ENCODE measurements around the gene CXorf58.
"Not testable (repeated sequence)": the region's sequence is repeated elsewhere in the genome, so short reads cannot be mapped to it uniquely, and the experiment has no call there.

The CXorf58 gene

DNA sequence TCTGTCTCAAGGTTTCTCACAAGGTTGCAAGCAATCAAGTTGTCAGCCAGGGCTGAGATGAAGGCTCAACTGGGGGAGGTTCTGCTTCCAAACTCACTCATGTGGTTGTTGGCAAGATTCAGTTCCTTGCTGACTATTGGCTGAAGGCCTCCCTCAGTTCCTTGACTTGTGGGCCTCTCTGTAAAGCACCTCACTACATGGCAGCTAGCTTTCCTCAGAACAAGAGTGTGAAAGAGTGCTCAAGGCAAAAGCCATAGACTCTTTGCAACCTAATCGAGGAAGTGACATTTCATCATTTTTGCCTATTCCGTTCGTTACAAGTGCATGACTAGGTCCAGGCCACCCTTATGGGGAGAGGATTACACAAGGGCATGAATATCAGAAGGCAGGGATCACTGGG lies 52.0 kb downstream of the CXorf58 start:
- peak overlapping the region; percentile 77 for H3K27ac Mint-ChIP-seq
- no peaks in the 10 kb centered on the region for H3K27me3 Mint-ChIP-seq
- no peaks in the 10 kb centered on the region for H3K9me3 Mint-ChIP-seq (ENCODE audit: low read depth)
- no peak overlapping the region for H3K4me3 Mint-ChIP-seq
- no peaks in the 10 kb centered on the region for H3K36me3 Mint-ChIP-seq
- H3K4me1 Mint-ChIP-seq (ENCODE audit: low read depth) = peaks cover 20% of the 10 kb centered on the region

DNA sequence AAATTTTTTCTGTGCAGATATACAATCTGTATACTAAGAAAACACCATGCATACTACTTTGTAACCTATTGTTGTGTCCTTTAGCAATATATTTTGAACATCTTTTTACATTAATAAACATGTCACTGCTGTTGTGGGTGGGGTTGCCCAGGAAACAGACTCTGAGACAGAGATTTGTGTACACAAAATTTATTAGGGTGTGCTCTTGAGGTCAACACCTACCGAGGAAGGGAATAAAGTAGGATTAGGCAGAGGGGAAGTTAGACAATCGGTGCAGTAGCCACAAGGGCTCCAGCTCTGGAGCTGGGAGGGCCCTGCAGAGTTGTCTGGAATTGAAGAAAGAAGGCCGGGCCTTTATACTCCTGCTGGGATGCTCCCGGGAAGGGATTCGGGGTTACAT lies 56.4 kb downstream of the CXorf58 start:
- Mint-ChIP-seq H3K27ac (no peak overlapping the region), H3K27me3 (no peaks in the 10 kb centered on the region), H3K4me1 (ENCODE audit: low read depth) (peaks cover 13% of the 10 kb centered on the region), H3K9me3 (ENCODE audit: low read depth) (no peaks in the 10 kb centered on the region), H3K4me3 (no peak overlapping the region), H3K36me3 (no peaks in the 10 kb centered on the region)

- not testable (repeated sequence) for H3K36me3 Mint-ChIP-seq; H3K4me3 Mint-ChIP-seq; H3K4me1 Mint-ChIP-seq (ENCODE audit: low read depth); H3K9me3 Mint-ChIP-seq (ENCODE audit: low read depth); H3K27ac Mint-ChIP-seq; H3K27me3 Mint-ChIP-seq
These were observed 57.8 kb downstream of the CXorf58 start for GRCh38 chrX:23965630-23966029.

DNA sequence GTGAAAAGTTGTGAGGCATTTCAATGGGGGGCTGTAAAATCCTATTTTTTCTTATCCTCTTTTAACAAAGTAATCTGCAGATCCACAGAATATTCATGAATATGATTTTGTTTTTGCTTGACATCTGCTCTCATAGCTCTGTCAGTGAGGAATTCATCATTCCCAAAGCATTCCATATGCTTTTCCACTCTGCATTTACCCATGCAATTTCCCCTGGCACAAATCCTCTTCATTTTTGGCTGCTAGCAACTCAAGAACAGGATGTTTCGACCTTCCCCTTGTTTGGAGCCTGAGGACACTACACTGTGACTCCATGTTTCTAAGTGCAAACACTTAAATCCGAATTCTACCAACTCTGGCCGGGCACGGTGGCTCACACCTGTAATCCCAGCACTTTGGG lies 70.7 kb downstream of the CXorf58 start:
- no peaks in the 10 kb centered on the region for H3K27me3 Mint-ChIP-seq
- H3K9me3 Mint-ChIP-seq (ENCODE audit: low read depth) = no peaks in the 10 kb centered on the region
- H3K27ac Mint-ChIP-seq = no peak overlapping the region
- H3K4me3 Mint-ChIP-seq = no peak overlapping the region
- no peaks in the 10 kb centered on the region for H3K4me1 Mint-ChIP-seq (ENCODE audit: low read depth)
- no peaks in the 10 kb centered on the region for H3K36me3 Mint-ChIP-seq

- Mint-ChIP-seq H3K9me3 (ENCODE audit: low read depth) (no peaks in the 10 kb centered on the region), H3K4me3 (no peak overlapping the region), H3K27me3 (no peaks in the 10 kb centered on the region), H3K4me1 (ENCODE audit: low read depth) (no peaks in the 10 kb centered on the region), H3K36me3 (no peaks in the 10 kb centered on the region), H3K27ac (no peak overlapping the region)
These were observed 72.2 kb downstream of the CXorf58 start for GRCh38 chrX:23980011-23980441.

DNA sequence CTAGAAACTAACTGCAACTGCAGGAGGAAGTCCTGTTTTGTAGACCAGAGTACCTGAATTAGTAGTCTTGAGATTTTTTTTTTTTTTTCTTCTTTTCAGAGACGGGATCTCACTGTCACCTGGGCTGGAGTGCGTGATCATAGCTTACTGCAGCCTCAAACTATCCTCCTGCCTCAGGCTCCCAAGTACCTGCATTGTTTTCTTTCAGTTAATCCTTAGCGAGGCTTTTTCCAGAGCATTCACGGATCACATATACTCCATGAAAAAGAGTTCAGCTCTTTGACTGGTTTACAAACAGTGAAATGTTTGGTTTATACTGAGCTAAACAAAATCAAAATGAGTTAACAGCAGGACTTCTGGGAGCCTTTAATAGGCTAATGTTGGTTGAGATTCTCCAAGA lies 73.4 kb downstream of the CXorf58 start:
- H3K9me3 Mint-ChIP-seq (ENCODE audit: low read depth) = no peaks in the 10 kb centered on the region
- no peak overlapping the region for H3K4me3 Mint-ChIP-seq
- no peaks in the 10 kb centered on the region for H3K27me3 Mint-ChIP-seq
- H3K4me1 Mint-ChIP-seq (ENCODE audit: low read depth) = peaks cover 2% of the 10 kb centered on the region
- no peaks in the 10 kb centered on the region for H3K36me3 Mint-ChIP-seq
- no peak overlapping the region for H3K27ac Mint-ChIP-seq

- Mint-ChIP-seq H3K27me3 (no peaks in the 10 kb centered on the region), H3K27ac (no peak overlapping the region), H3K4me3 (no peak overlapping the region), H3K9me3 (ENCODE audit: low read depth) (no peaks in the 10 kb centered on the region), H3K36me3 (no peaks in the 10 kb centered on the region), H3K4me1 (ENCODE audit: low read depth) (peaks cover 4% of the 10 kb centered on the region)
These were observed 73.9 kb downstream of the CXorf58 start for GRCh38 chrX:23981711-23982110.

GRCh38 chrX:23982891-23983290 lies 75.1 kb downstream of the CXorf58 start:
- Mint-ChIP-seq H3K9me3 (ENCODE audit: low read depth) (no peaks in the 10 kb centered on the region), H3K36me3 (no peaks in the 10 kb centered on the region), H3K27ac (no peak overlapping the region), H3K27me3 (no peaks in the 10 kb centered on the region), H3K4me3 (no peak overlapping the region), H3K4me1 (ENCODE audit: low read depth) (peaks cover 4% of the 10 kb centered on the region)

Measured in activated naive CD8-positive, alpha-beta T cell (primary cell).